HepG2 (cell line): ENCODE results near the gene ANKRD12. TPM values are rescaled to one million over a fixed set of nuclear protein-coding genes. Genes with fewer than 3 reads are reported as not detected.

Source experiments
- ATAC-seq: fragments of 200-7000 bp; cut with Tn5 transposase; 3 replicates; pipeline ENCODE4 v1.9.1; 2020; ENCODE audit warnings: mild to moderate bottlenecking, moderate library complexity
- BruUV-seq: library from RNA; stranded (reverse); fragments of 400-500 nt; replicated peaks from 2 replicates; lab custom pipeline; 2021; lab: Mats Ljungman, UMichigan
- CTCF ChIA-PET: fragments of 300-600 bp; formaldehyde crosslinking; extraction: SDS; loops from one replicate; lab custom pipeline; 2021; ENCODE audit warnings: low total read pairs, inconsistent platforms, low intra/inter-chr PET ratio; lab: Yijun Ruan, JAX
- POLR2A ChIA-PET: fragments of 350-600 bp; sonication (Branson Sonifier 250); formaldehyde crosslinking; loops from one replicate; lab custom pipeline; 2020; ENCODE audit warnings: antibody characterized with exemption, inconsistent platforms; lab: Yijun Ruan, JAX
- DNase-seq: peaks from one replicate; pipeline ENCODE4 v3.0.0-alpha.2; 2015; ENCODE audit warnings: low spot score
- FAIRE-seq: peaks from 3 replicates; lab custom pipeline; 2011; peaks lifted over from hg19 to GRCh38; lab: Jason Lieb, UNC
- H2AFZ ChIP-seq: one replicate; pipeline ENCODE4 v1.6.1; 2011; ENCODE audit warnings: low read length, inconsistent platforms
- H3K27ac ChIP-seq: fragments of 300-600 bp; 3 replicates; pipeline ENCODE4 v1.8.0; 2011; ENCODE audit warnings: mixed run types, mild to moderate bottlenecking, mixed read lengths, low read length, inconsistent platforms; ENCODE audit not compliant: insufficient read depth; ENCODE audit errors: extremely low read length
- H3K27me3 ChIP-seq, 2 experiments: fragments of 200-600 bp in 1 of 2; 2 replicates in 1 of 2; 3 replicates in 1 of 2; pipeline versions ENCODE4 v1.6.0 to v1.8.0; 2011; ENCODE audit warnings: low read length in 2 of 2, mild to moderate bottlenecking in 2 of 2, moderate library complexity in 2 of 2, inconsistent platforms in 1 of 2; ENCODE audit not compliant: insufficient read depth in 2 of 2, control insufficient read depth in 1 of 2
- H3K36me3 ChIP-seq, 2 experiments: fragments of 200-600 bp in 1 of 2; replicated peaks in 1 of 2; 2 replicates in 1 of 2; 3 replicates in 1 of 2; pipeline versions ENCODE4 v1.5.1 to v1.8.0; 2011; ENCODE audit warnings: low read length in 2 of 2, inconsistent platforms in 1 of 2; ENCODE audit not compliant: insufficient read depth in 2 of 2, control insufficient read depth in 1 of 2
- H3K4me1 ChIP-seq: 2 replicates; pipeline ENCODE4 v1.5.1; 2012; ENCODE audit warnings: low read length, inconsistent platforms; ENCODE audit not compliant: insufficient read depth
- H3K4me2 ChIP-seq: 2 replicates; pipeline ENCODE4 v1.6.0; 2011; ENCODE audit warnings: low read depth, low read length, inconsistent platforms
- H3K4me3 ChIP-seq, 3 experiments: fragments of 200-600 bp in 1 of 3; sonication (generic), shearing (Covaris generic) in 1 of 3; replicated peaks in 1 of 3; 2 replicates each; pipeline ENCODE4 v1.5.1; 2011 to 2016; ENCODE audit warnings: low read length in 3 of 3, inconsistent platforms in 2 of 3, low read depth in 2 of 3, mild to moderate bottlenecking in 2 of 3, control low read depth in 1 of 3, mixed read lengths in 1 of 3; ENCODE audit not compliant: insufficient read depth in 1 of 3
- H3K79me2 ChIP-seq: one replicate; pipeline ENCODE4 v1.6.1; 2011; ENCODE audit warnings: low read length, inconsistent platforms; ENCODE audit not compliant: insufficient read depth
- H3K9ac ChIP-seq: 2 replicates; pipeline ENCODE4 v1.6.0; 2011; ENCODE audit warnings: mild to moderate bottlenecking, low read depth, low read length, inconsistent platforms; ENCODE audit not compliant: insufficient read depth
- H3K9me3 ChIP-seq: 2 replicates; pipeline ENCODE4 v1.5.1; 2012; ENCODE audit warnings: mild to moderate bottlenecking, low read length
- H4K20me1 ChIP-seq: 2 replicates; pipeline ENCODE4 v1.6.0; 2011; ENCODE audit warnings: inconsistent platforms, mild to moderate bottlenecking, low read length, moderate library complexity; ENCODE audit not compliant: insufficient read depth
- BCL6 ChIP-seq: IDR thresholded peaks from 2 replicates; pipeline ENCODE4 v1.6.1; 2016; ENCODE audit warnings: missing genetic modification reagents, missing compliant biosample characterization
- FOXA3 ChIP-seq: IDR thresholded peaks from 2 replicates; pipeline ENCODE4 v1.6.1; 2016; ENCODE audit warnings: missing genetic modification reagents, missing compliant biosample characterization
- FOXP1 ChIP-seq, 2 experiments: fragments of 450-650 bp in 1 of 2; IDR thresholded peaks; 2 replicates each; pipeline ENCODE4 v1.6.1; 2017 to 2018; ENCODE audit warnings: antibody characterized with exemption in 1 of 2
- HMG20A ChIP-seq: IDR thresholded peaks from 2 replicates; pipeline ENCODE4 v1.6.1; 2016; ENCODE audit warnings: borderline replicate concordance
- HNRNPK ChIP-seq: fragments of 200-400 bp; formaldehyde crosslinking; IDR thresholded peaks from 2 replicates; pipeline ENCODE4 v1.6.1; 2018; ENCODE audit warnings: low read length, low read depth, moderate library complexity, mild to moderate bottlenecking; ENCODE audit not compliant: poor library complexity, severe bottlenecking
- IKZF5 ChIP-seq: IDR thresholded peaks from 2 replicates; pipeline ENCODE4 v1.6.1; 2018; ENCODE audit warnings: missing genetic modification reagents, mild to moderate bottlenecking, missing compliant biosample characterization
- KDM2A ChIP-seq: sonication (generic); formaldehyde crosslinking; IDR thresholded peaks from 2 replicates; pipeline ENCODE4 v1.4.0; 2020; ENCODE audit warnings: low read depth, missing genetic modification reagents, borderline replicate concordance
- MIER3 ChIP-seq: IDR thresholded peaks from 2 replicates; pipeline ENCODE4 v1.6.1; 2016; ENCODE audit warnings: missing compliant biosample characterization, borderline replicate concordance
- NCOA2 ChIP-seq: sonication (generic); formaldehyde crosslinking; IDR thresholded peaks from 2 replicates; pipeline ENCODE4 v1.8.0; 2022; ENCODE audit warnings: inconsistent platforms
- NR2F1 ChIP-seq, 2 experiments: fragments of 450-650 bp in 1 of 2; formaldehyde crosslinking in 1 of 2; IDR thresholded peaks; 2 replicates each; pipeline versions ENCODE4 v1.5.0 to v1.6.1; 2016 to 2020; ENCODE audit warnings: mild to moderate bottlenecking in 1 of 2, missing compliant biosample characterization in 1 of 2, missing genetic modification reagents in 1 of 2, moderate library complexity in 1 of 2
- RAD21 ChIP-seq: fragments of 450-650 bp; formaldehyde crosslinking; IDR thresholded peaks from 2 replicates; pipeline ENCODE4 v1.5.0; 2020; ENCODE audit warnings: mild to moderate bottlenecking
- RCOR2 ChIP-seq: IDR thresholded peaks from 2 replicates; pipeline ENCODE4 v1.6.1; 2016; ENCODE audit warnings: missing biosample characterization, missing genetic modification reagents
- SALL1 ChIP-seq: sonication (generic); formaldehyde crosslinking; IDR thresholded peaks from 2 replicates; pipeline ENCODE4 v1.8.0; 2022; ENCODE audit warnings: mild to moderate bottlenecking, missing genetic modification reagents
- TEAD3 ChIP-seq: optimal IDR thresholded peaks from 2 replicates; pipeline ENCODE3; 2016; ENCODE audit warnings: borderline replicate concordance
- TFE3 ChIP-seq: IDR thresholded peaks from 2 replicates; pipeline ENCODE4 v1.6.1; 2016
- USF2 ChIP-seq, 2 experiments: sonication (generic) in 1 of 2; formaldehyde crosslinking in 1 of 2; IDR thresholded peaks; 2 replicates each; pipeline versions ENCODE4 v1.5.1 to v1.6.1; 2011 to 2020; ENCODE audit warnings: borderline replicate concordance in 1 of 2, low read depth in 1 of 2, low read length in 1 of 2, mild to moderate bottlenecking in 1 of 2, missing genetic modification reagents in 1 of 2, moderate library complexity in 1 of 2
- ZNF292 ChIP-seq: sonication (generic); formaldehyde crosslinking; IDR thresholded peaks from 2 replicates; pipeline ENCODE4 v1.8.1; 2022; ENCODE audit warnings: mild to moderate bottlenecking, low read depth, missing genetic modification reagents, borderline replicate concordance
- WGBS: methylation state at CpG from one replicate; pipeline ENCODE4 v1.1.6; 2017; ENCODE audit warnings: low lambda C conversion rate; 5-methylcytosine and 5-hydroxymethylcytosine counted together
- in situ Hi-C: cut with HindIII; loops from 2 replicates; pipeline ENCODE4 v1.10.0; 2017; ENCODE audit warnings: low pct_unique_long_range_greater_than_20kb; ENCODE audit not compliant: extremely low pct_ligation_motif_present
- intact Hi-C: fragments of 100-400 bp; cut with micrococcal nuclease; formaldehyde crosslinking; loops from one replicate; pipeline ENCODE4 v1.10.0; 2022; ENCODE audit not compliant: unreplicated experiment
- polyA plus RNA-seq, 8 experiments: library from polyadenylated mRNA; depleted of rRNA in 3 of 8; stranded (reverse) in 7 of 8; unstranded in 1 of 8; fragments of >200 nt; fragmentation: Illumina TruSeq in 4 of 8; extraction: Trizol in 4 of 8; gene quantifications; 2 replicates each; pipeline versions ENCODE4 v1.2.1 to v1.2.3, GENCODE V29; 2011 to 2016; ENCODE audit warnings: low read depth in 4 of 8, missing spikeins in 1 of 8, mixed read lengths in 1 of 8; ENCODE audit not compliant: insufficient read depth in 1 of 8
- total RNA-seq, 5 experiments: library from RNA; depleted of rRNA; stranded (reverse); fragments of >200 nt; fragmentation: Illumina TruSeq; extraction: Trizol; gene quantifications; 2 replicates each; pipeline ENCODE4 v1.2.3, GENCODE V29; 2016; ENCODE audit warnings: low read depth in 1 of 5

Gene ANKRD12
- total and polyA plus RNA-seq, 2 of the 13 experiments (the other 11 are each of a cell fraction or from before 2014, with no cell fraction given), result 6.0 to 23.2 TPM

- CTCF ChIA-PET, result no interaction called here
- in situ Hi-C loops, result no loop called here
- H3K4me2 ChIP-seq, result peak overlapping the region; percentile 77
- TF ChIP-seq NCOA2 (CRISPR knock-in tag), result peak; percentile 48; the same call in 1 of the 2 replicates
- TF ChIP-seq BCL6 (CRISPR knock-in tag), result peak; percentile 50
- peak; percentile 24; the same call in 1 of the 2 replicates for TF ChIP-seq HMG20A (CRISPR knock-in tag)
- TF ChIP-seq SALL1 (CRISPR knock-in tag), result peak; percentile 67
- TF ChIP-seq MIER3 (CRISPR knock-in tag), result no peak
- no peak for TF ChIP-seq RCOR2 (CRISPR knock-in tag)
- no peak for TF ChIP-seq HNRNPK
- 0 out of 2 replicates have a peak, but pooled peaks have one; percentile 19 for TF ChIP-seq RAD21 (CRISPR knock-in tag)
- 0 out of 2 replicates have a peak, but pooled peaks have one; percentile 30 for TF ChIP-seq USF2 (IDR thresholded peaks at IDR 0.05; ENCODE audit: low read depth, low read length)
- TF ChIP-seq USF2 (CRISPR knock-in tag; IDR thresholded peaks at IDR 0.05; ENCODE audit: borderline replicate concordance), result no peak
- no peak for TF ChIP-seq FOXP1 (IDR thresholded peaks at IDR 0.05)
- TF ChIP-seq FOXP1 (CRISPR knock-in tag; IDR thresholded peaks at IDR 0.05), result 0 out of 2 replicates have a peak, but pooled peaks have one; percentile 35
- TF ChIP-seq TEAD3, result peak; percentile 14
- TF ChIP-seq FOXA3 (CRISPR knock-in tag), result peak; percentile 59; the same call in 1 of the 2 replicates
- 0 out of 2 replicates have a peak, but pooled peaks have one; percentile 29 for TF ChIP-seq KDM2A (CRISPR knock-in tag)
- no peak for TF ChIP-seq ZNF292
- TF ChIP-seq IKZF5 (CRISPR knock-in tag), result 0 out of 2 replicates have a peak, but pooled peaks have one; percentile 24
- peak in 1 of 2 experiments; percentile 11; a peak in 1 of 4 replicates for TF ChIP-seq NR2F1 (CRISPR knock-in tag; IDR thresholded peaks at IDR 0.05)
- TF ChIP-seq TFE3 (CRISPR knock-in tag), result peak; percentile 93
Observed at GRCh38 chr18:9095297-9096006, 41.1 kb upstream of the ANKRD12 start.

More at GRCh38 chr18:9095297-9096006, 41.1 kb upstream of the ANKRD12 start:
- Histone ChIP-seq H3K4me1 (peaks cover 64% of the 10 kb centered on the region), H3K4me3 (peak overlapping the region in 2 of 3 experiments; percentile 26 to 52; a peak in 2 of 6 replicates), H3K9me3 (no peaks in the 10 kb centered on the region), H3K79me2 (no peaks in the 10 kb centered on the region), H3K27me3 (no peaks in the 10 kb centered on the region), H3K9ac (peak overlapping the region; percentile 87), H2AFZ (peak overlapping the region; percentile 47), H3K36me3 (no peaks in the 10 kb centered on the region), H4K20me1 (no peaks in the 10 kb centered on the region), H3K27ac (peak overlapping the region; percentile 93)
- FAIRE-seq (no peak), DNase-seq (peak; percentile 87), ATAC-seq (peak; percentile 51)
- POLR2A ChIA-PET, result interaction anchor here (0.9 to 4.5 kb wide), 5 partner anchors 8 to 43 kb away, joined by 4 to 67 read pairs (median 6); partner anchors contain the start of genes ANKRD12 and NDUFV2
- BruUV-seq, result TSS peak; percentile 93
- WGBS, result 24% methylated on average over 9 of the region's 9 CpGs
- intact Hi-C loops, result no loop called here
